Neural crest cell (in vitro differentiated cells): ENCODE measurements around the gene WFS1. TPM values are rescaled to one million over a fixed set of nuclear protein-coding genes. Genes with fewer than 3 reads are reported as not detected.

Experiments
- DNase-seq: peaks from one replicate; pipeline ENCODE4 v3.0.0; 2021; ENCODE audit warnings: low read depth, mixed read lengths, low spot score
- H3K27ac Mint-ChIP-seq: one replicate; pipeline ENCODE4 v1.8.0; 2021; ENCODE audit warnings: mild to moderate bottlenecking, mixed read lengths; ENCODE audit not compliant: unreplicated experiment
- H3K27me3 Mint-ChIP-seq: 2 replicates; pipeline ENCODE4 v1.8.0; 2021; ENCODE audit warnings: low read depth, mild to moderate bottlenecking, mixed read lengths
- H3K36me3 Mint-ChIP-seq: 2 replicates; pipeline ENCODE4 v1.8.0; 2021; ENCODE audit warnings: low read depth, mild to moderate bottlenecking, mixed read lengths
- H3K4me1 Mint-ChIP-seq: 2 replicates; pipeline ENCODE4 v1.8.0; 2021; ENCODE audit warnings: mixed read lengths
- H3K4me3 Mint-ChIP-seq: one replicate; pipeline ENCODE4 v1.8.0; 2021; ENCODE audit warnings: mild to moderate bottlenecking, mixed read lengths
- H3K9me3 Mint-ChIP-seq: 2 replicates; pipeline ENCODE4 v1.8.0; 2021; ENCODE audit warnings: mixed read lengths
- CTCF ChIP-seq: fragments of 200-600 bp; sonication (generic); conservative IDR thresholded peaks from 2 replicates; pipeline ENCODE4 v1.5.0; 2021; ENCODE audit warnings: antibody characterized with exemption, mild to moderate bottlenecking
- long read RNA-seq: library from polyadenylated mRNA; unstranded; transcript quantifications from one replicate; pipeline ENCODE4 v2.0.0, GENCODE V29; 2020
- total RNA-seq: library from RNA; stranded (reverse); gene quantifications from 2 replicates; pipeline ENCODE4 v1.2.1, GENCODE V29; 2021

Gene WFS1
- 24.8 and 25.1 TPM in 2 replicates for total RNA-seq
- long read RNA-seq, partial matches to known transcripts, result 5 of 13 reads
- long read RNA-seq, other reads (novel, unspliced or antisense), result 0 of 13 reads

GRCh38 chr4:6269616-6270511 lies at the start of gene WFS1:
Gene WFS1 (plus strand): TSS chr4:6269850. CDS start chr4:6277456, 7,606 bp downstream.
- peak; percentile 97 for DNase-seq
- H3K4me3 Mint-ChIP-seq, result peak within 1 kb of the TSS; percentile 94
- H3K27ac Mint-ChIP-seq, result no peak within 1 kb of the TSS
- H3K4me1 Mint-ChIP-seq, result peaks cover 34% of the 10 kb centered on the region
- no peak for TF ChIP-seq CTCF
- peaks cover 9% of the 10 kb centered on the region for H3K27me3 Mint-ChIP-seq
- H3K36me3 Mint-ChIP-seq, result no peaks in the 10 kb centered on the region
- no peaks in the 10 kb centered on the region for H3K9me3 Mint-ChIP-seq

GRCh38 chr4:6221301-6221850 lies 48.3 kb upstream of the WFS1 start:
- TF ChIP-seq CTCF, result no peak
- no peak for DNase-seq
- Mint-ChIP-seq H3K36me3 (no peaks in the 10 kb centered on the region), H3K4me1 (peaks cover 5% of the 10 kb centered on the region), H3K4me3 (peak overlapping the region; percentile 71), H3K27me3 (peaks cover 87% of the 10 kb centered on the region), H3K27ac (no peak overlapping the region), H3K9me3 (no peaks in the 10 kb centered on the region)

GRCh38 chr4:6221851-6222760 lies 47.5 kb upstream of the WFS1 start:
- Mint-ChIP-seq H3K4me1 (peaks cover 5% of the 10 kb centered on the region), H3K4me3 (peak overlapping the region; percentile 71), H3K36me3 (no peaks in the 10 kb centered on the region), H3K9me3 (no peaks in the 10 kb centered on the region), H3K27me3 (peaks cover 85% of the 10 kb centered on the region), H3K27ac (no peak overlapping the region)
- DNase-seq, result peak; percentile 73
- TF ChIP-seq CTCF, result no peak

GRCh38 chr4:6222761-6223292 lies 46.8 kb upstream of the WFS1 start:
- TF ChIP-seq CTCF, result no peak
- H3K27me3 Mint-ChIP-seq, result peaks cover 78% of the 10 kb centered on the region
- no peak overlapping the region for H3K4me3 Mint-ChIP-seq
- H3K4me1 Mint-ChIP-seq, result peaks cover 5% of the 10 kb centered on the region
- no peaks in the 10 kb centered on the region for H3K9me3 Mint-ChIP-seq
- peak; percentile 35 for DNase-seq
- H3K27ac Mint-ChIP-seq, result no peak overlapping the region
- no peaks in the 10 kb centered on the region for H3K36me3 Mint-ChIP-seq

GRCh38 chr4:6224735-6225134 lies 44.9 kb upstream of the WFS1 start:
- Mint-ChIP-seq H3K36me3 (no peaks in the 10 kb centered on the region), H3K4me1 (peaks cover 5% of the 10 kb centered on the region), H3K9me3 (no peaks in the 10 kb centered on the region), H3K4me3 (no peak overlapping the region), H3K27ac (no peak overlapping the region), H3K27me3 (peaks cover 66% of the 10 kb centered on the region)
- DNase-seq, result no peak
- no peak for TF ChIP-seq CTCF
